Peyer's patch (tissue), 4 donors: Measurements from ENCODE around the gene CERS3.

ENCODE experiments used
- POLR2A ChIP-seq, 2 donors: fragments of 450-650 bp; IDR thresholded peaks; one replicate each; pipeline ENCODE4 v1.5.1; 2017; ENCODE audit warnings: antibody characterized with exemption in 2 of 2, mild to moderate bottlenecking in 2 of 2, moderate library complexity in 2 of 2
- TF ChIP-seq, protein P1 (sequence below), 6 experiments: fragments of 450-650 bp in 4 of 6; fragments of 200-600 bp in 2 of 6; sonication (generic) in 1 of 6; IDR thresholded peaks; one replicate each; pipeline ENCODE4 v1.5.1; 2017 to 2019; ENCODE audit warnings: antibody characterized with exemption in 6 of 6, mild to moderate bottlenecking in 3 of 6, moderate library complexity in 1 of 6

DNA sequence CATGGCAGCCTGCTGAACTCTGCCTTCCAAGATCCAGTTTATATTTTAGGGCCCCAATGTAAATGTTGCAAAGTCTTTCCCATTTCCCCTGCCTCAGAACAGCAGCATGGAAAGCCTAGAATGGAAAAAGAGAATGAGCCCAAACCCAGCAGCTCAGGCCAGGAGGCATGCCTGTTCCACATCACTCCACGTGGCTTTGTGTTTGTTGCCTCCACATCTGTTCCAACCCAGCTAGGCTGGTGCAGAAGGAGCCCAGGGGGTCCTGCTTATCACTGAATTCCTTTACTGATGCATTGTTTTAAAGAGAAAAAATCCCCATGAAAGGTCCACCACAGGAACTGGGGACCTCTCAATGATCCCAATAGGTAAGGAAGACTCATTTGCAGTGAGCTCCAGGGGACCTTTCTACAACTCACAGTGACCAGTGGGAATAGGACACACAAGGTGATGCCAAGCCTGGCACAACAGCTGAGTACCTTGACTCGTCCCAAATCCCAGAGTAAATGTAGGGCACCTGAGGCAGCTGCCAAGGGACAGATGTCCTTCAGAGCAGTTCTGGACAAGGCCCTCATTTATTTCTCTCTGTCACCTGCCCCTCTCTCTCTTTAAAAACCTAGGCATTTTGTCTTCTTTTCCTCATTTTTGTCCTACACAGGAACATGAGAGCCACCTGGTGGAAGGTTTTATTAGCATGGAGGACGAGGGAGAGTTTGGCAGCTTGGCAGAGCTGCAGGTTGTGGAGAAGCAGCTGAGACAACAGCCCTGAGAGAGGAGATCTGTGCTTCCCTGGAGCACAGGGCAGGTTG, 145.2 kb downstream of the CERS3 start:
- TF ChIP-seq, protein P1, sequence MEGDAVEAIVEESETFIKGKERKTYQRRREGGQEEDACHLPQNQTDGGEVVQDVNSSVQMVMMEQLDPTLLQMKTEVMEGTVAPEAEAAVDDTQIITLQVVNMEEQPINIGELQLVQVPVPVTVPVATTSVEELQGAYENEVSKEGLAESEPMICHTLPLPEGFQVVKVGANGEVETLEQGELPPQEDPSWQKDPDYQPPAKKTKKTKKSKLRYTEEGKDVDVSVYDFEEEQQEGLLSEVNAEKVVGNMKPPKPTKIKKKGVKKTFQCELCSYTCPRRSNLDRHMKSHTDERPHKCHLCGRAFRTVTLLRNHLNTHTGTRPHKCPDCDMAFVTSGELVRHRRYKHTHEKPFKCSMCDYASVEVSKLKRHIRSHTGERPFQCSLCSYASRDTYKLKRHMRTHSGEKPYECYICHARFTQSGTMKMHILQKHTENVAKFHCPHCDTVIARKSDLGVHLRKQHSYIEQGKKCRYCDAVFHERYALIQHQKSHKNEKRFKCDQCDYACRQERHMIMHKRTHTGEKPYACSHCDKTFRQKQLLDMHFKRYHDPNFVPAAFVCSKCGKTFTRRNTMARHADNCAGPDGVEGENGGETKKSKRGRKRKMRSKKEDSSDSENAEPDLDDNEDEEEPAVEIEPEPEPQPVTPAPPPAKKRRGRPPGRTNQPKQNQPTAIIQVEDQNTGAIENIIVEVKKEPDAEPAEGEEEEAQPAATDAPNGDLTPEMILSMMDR (IDR thresholded peaks at IDR 0.05) = peak in 4 of 6 experiments; percentile 21 to 47 (median 45)
- TF ChIP-seq POLR2A (IDR thresholded peaks at IDR 0.05) = no peak
